WERI-Rb-1 (cell line): Measurements from ENCODE around the gene ABCA3.

ENCODE experiments used
- DNase-seq: peaks from one replicate; pipeline ENCODE4 v3.0.0-alpha.2; 2020
- H3K27ac ChIP-seq: fragments of 250-450 bp; sonication (Bioruptor Pico); 2 replicates; pipeline ENCODE4 v1.5.1; 2020; ENCODE audit warnings: mild to moderate bottlenecking, moderate library complexity
- H3K27me3 ChIP-seq: fragments of 250-450 bp; sonication (Bioruptor Pico); 2 replicates; pipeline ENCODE4 v1.5.1; 2021; ENCODE audit warnings: mild to moderate bottlenecking, low read depth, moderate library complexity; ENCODE audit not compliant: insufficient read depth, severe bottlenecking
- H3K36me3 ChIP-seq: fragments of 250-450 bp; sonication (Bioruptor Pico); 2 replicates; pipeline ENCODE4 v1.5.1; 2020; ENCODE audit warnings: mild to moderate bottlenecking, moderate library complexity
- H3K4me3 ChIP-seq: 2 replicates; pipeline ENCODE4 v1.5.1; 2011; ENCODE audit warnings: low read depth, mild to moderate bottlenecking, control low read depth, low read length
- H3K9me3 ChIP-seq: fragments of 250-450 bp; sonication (Bioruptor Pico); 2 replicates; pipeline ENCODE4 v1.5.1; 2021; ENCODE audit warnings: mild to moderate bottlenecking, moderate library complexity; ENCODE audit not compliant: severe bottlenecking
- CTCF ChIP-seq: IDR thresholded peaks from 2 replicates; pipeline ENCODE4 v1.5.1; 2011; ENCODE audit warnings: low read depth, mild to moderate bottlenecking, control low read depth, inconsistent platforms, low read length

Gene ABCA3

DNA sequence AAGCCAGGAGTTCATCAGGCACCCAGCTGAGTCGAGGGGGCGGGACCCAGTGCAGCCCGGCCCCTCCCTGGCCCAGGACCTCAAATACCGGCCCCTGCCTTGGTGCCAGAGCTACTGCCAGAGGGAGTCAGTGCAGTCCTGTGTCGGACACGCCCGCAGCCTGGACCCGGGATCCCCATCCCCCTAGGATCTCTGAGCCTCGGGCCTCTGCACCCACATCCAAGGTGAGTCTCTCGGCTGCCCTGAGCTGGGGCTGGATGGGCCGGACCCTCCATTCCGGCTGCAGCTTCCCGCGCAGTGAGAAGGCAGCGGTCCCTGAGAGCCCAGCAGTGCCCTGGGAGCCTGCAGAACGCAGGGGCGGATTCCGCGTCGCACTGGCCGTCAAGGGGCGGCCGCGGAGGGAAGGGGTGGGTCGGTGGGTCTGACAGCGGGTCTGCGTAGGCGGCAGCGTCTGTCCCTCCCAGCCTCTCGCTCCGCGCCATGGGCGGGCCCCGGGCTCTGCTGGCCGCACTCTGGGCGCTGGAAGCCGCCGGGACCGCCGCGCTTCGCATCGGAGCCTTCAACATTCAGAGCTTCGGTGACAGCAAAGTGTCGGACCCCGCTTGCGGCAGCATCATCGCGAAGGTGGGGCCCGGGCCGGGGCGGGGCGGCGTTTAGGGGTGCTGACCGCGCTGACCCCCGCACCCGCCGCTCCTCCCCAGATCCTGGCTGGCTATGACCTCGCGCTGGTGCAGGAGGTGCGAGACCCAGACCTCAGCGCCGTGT is 104.0 kb downstream of the ABCA3 start, which contains the start of gene DNASE1L2:
TSS of gene DNASE1L2 (plus strand) at position 108 of the 765 bp plus-strand sequence. CDS start at position 481, 373 bp downstream.
- H3K36me3 ChIP-seq, result peaks cover 95% of the 10 kb centered on the region
- H3K9me3 ChIP-seq, result no peaks in the 10 kb centered on the region
- no peak for TF ChIP-seq CTCF
- peak within 1 kb of the TSS; percentile 48 for H3K27ac ChIP-seq
- no peak for DNase-seq
- H3K27me3 ChIP-seq, result no peaks in the 10 kb centered on the region
- no peak within 1 kb of the TSS for H3K4me3 ChIP-seq

DNA sequence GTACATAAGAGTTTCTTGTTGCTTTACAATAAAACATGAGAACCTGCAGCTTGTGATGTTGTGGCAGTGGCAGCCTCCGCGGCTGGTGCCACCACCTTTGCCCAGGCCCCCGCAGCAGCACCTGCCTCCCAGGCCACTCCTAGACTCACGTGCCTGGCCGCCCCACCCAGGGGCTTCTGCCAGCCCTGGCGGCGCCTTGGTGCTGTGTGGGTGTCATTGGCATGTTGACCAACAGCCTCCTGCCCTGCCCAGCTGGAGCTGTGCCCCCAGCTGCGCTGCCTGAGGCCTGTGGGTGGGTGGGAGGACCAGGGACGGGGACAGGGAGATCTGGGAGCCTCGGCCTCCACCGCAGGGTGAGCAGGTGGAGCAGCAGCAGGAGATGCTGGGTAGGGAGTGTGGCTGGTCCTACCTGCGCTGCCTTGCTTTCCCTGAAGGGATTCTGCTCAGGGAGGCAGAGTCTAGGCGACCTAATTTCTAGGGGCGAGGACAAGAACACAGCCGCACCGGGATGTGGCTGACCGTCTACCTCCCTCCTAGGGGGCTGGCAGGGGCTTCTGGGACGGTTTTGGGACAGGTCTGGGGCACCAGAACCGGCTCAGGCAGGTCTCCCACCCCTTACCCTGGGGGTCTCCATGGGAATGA is 104.7 kb downstream of the ABCA3 start:
- TF ChIP-seq CTCF, result no peak
- Histone ChIP-seq H3K27me3 (no peaks in the 10 kb centered on the region), H3K4me3 (no peak overlapping the region), H3K9me3 (no peaks in the 10 kb centered on the region), H3K27ac (peak overlapping the region; percentile 48), H3K36me3 (peaks cover 95% of the 10 kb centered on the region)
- DNase-seq, result no peak

DNA sequence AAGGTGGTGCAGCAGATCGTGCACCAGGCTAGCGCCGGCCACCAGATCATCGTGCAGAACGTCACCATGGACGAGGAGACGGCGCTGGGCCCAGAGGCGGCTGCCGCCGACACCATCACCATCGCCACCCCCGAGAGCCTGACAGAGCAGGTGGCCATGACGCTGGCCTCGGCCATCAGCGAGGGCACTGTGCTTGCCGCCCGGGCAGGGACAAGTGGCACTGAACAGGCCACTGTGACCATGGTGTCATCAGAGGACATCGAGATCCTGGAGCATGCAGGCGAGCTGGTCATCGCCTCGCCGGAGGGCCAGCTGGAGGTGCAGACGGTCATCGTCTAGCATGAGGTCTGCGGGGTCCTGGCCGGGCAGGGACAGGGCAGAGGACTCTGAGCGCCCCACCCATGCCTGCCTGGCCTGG is 105.3 kb downstream of the ABCA3 start:
- TF ChIP-seq CTCF, result no peak
- DNase-seq, result no peak
- H3K9me3 ChIP-seq, result no peaks in the 10 kb centered on the region
- H3K27me3 ChIP-seq, result no peaks in the 10 kb centered on the region
- H3K4me3 ChIP-seq, result no peak overlapping the region
- H3K27ac ChIP-seq, result peak overlapping the region; percentile 48
- H3K36me3 ChIP-seq, result peaks cover 94% of the 10 kb centered on the region

DNA sequence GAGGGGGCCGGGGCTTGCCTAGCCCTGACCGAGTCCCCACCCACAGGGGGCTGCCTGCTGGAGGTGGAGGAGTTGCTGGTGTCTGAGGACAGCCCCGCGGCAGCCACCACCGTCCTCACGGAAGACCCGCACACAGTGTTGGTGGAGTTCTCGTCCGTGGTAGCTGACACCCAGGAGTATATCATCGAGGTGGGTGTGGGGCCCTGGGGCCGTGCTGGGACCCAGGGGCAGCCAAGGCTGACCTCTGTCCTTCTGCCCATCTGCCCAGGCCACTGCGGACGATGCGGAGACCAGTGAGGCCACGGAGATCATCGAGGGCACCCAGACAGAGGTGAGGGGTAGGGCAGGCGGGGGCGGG is 105.7 kb downstream of the ABCA3 start:
- no peaks in the 10 kb centered on the region for H3K27me3 ChIP-seq
- no peak for DNase-seq
- H3K36me3 ChIP-seq, result peaks cover 93% of the 10 kb centered on the region
- no peak overlapping the region for H3K27ac ChIP-seq
- no peak for TF ChIP-seq CTCF
- no peaks in the 10 kb centered on the region for H3K9me3 ChIP-seq
- no peak overlapping the region for H3K4me3 ChIP-seq

DNA sequence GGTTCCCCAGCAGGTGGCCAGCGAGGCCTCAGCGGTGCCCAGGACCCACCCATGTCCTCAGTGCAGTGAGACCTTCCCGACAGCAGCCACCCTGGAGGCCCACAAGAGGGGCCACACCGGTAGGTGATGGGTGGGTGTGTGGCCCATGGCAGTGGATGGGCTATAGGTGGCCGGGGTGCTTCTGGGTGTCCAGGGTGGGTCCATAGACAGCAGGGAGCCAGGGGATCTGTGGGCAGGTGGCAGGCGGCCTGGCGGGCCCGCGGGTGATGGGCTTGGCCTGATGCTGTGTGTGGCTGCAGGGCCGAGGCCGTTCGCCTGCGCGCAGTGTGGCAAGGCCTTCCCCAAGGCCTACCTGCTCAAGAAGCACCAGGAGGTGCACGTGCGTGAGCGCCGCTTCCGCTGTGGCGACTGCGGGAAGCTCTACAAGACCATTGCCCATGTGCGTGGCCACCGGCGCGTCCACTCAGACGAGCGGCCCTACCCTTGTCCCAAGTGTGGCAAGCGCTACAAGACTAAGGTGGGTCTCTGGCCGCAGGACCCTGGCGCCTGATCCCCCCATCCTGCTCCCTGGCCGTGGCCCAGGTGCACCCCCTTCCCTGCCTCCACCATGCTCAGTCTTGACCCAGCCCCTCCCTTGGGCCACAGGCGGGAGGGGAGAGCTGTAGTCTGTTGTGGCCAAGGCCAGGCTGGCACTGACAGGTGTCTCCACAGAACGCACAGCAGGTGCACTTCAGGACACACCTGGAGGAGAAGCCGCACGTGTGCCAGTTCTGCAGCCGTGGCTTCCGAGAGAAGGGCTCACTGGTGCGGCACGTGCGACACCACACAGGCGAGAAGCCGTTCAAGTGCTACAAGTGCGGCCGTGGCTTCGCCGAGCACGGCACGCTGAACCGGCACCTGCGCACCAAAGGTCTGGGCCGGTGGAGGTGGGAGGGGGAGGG is 106.4 kb downstream of the ABCA3 start:
- no peaks in the 10 kb centered on the region for H3K27me3 ChIP-seq
- H3K9me3 ChIP-seq, result no peaks in the 10 kb centered on the region
- no peak overlapping the region for H3K4me3 ChIP-seq
- H3K27ac ChIP-seq, result peak overlapping the region; percentile 31; the same call in 1 of the 2 replicates
- H3K36me3 ChIP-seq, result peaks cover 93% of the 10 kb centered on the region
- no peak for TF ChIP-seq CTCF
- no peak for DNase-seq
